ENCODE data around the gene POGK. TPM values are rescaled to one million over a fixed set of nuclear protein-coding genes. Genes with fewer than 3 reads are reported as not detected.

POGK gene
- total RNA-seq, 1 experiment from 2014 or later: 45.7 TPM

DNA sequence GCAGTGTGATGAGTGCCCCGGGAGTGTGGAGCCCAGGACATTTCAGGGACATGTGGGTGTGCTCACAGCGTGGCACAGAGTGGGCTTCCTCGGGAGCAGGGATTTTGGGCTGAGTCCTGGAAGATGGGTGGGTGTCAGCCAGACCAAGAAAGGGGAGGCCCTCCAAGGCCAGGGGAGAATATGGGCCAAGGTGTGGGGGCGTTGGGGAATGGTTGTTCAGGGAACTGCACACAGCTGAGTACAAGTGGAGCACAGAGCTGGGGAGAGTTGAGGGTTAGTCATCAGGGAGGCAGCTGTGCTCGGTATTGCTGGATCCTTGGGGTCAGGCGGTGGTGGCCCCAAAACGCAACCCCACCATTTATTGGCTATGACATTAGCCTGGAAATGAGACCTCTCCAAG lies 5.5 kb downstream of the POGK start:
- no peak overlapping the region for H3K27ac ChIP-seq (ENCODE audit: low read length)
- H3K4me2 ChIP-seq (ENCODE audit: low read depth, low read length, poor library complexity, severe bottlenecking): no peak overlapping the region
- no peak overlapping the region for H3K9ac ChIP-seq (ENCODE audit: low read length)
- no peaks in the 10 kb centered on the region for H3K27me3 ChIP-seq (ENCODE audit: low read length)
- no peak overlapping the region for H3K4me3 ChIP-seq (ENCODE audit: low read length)
- no peaks in the 10 kb centered on the region for H3K9me2 ChIP-seq (replicated peaks; ENCODE audit: insufficient read depth, low read length)
- H3K36me3 ChIP-seq (ENCODE audit: insufficient read depth, low read length): peaks cover 78% of the 10 kb centered on the region
- H4K20me1 ChIP-seq (ENCODE audit: insufficient read depth, low read depth, low read length): 0 out of 2 replicates have a peak, but pooled peaks cover 16% of the 10 kb centered on the region
- H3K4me1 ChIP-seq (ENCODE audit: low read length): peaks cover 17% of the 10 kb centered on the region
- H3K9me3 ChIP-seq (ENCODE audit: low read length): no peaks in the 10 kb centered on the region
- H2AFZ ChIP-seq (ENCODE audit: low read length): no peak overlapping the region
- no peak for DNase-seq
- H3K79me2 ChIP-seq (ENCODE audit: low read length): peaks cover 98% of the 10 kb centered on the region

- H3K9me2 ChIP-seq (replicated peaks; ENCODE audit: insufficient read depth, low read length): no peaks in the 10 kb centered on the region
- peaks cover 80% of the 10 kb centered on the region for H3K36me3 ChIP-seq (ENCODE audit: insufficient read depth, low read length)
- H3K79me2 ChIP-seq (ENCODE audit: low read length): peaks cover 94% of the 10 kb centered on the region
- no peak overlapping the region for H2AFZ ChIP-seq (ENCODE audit: low read length)
- H3K27me3 ChIP-seq (ENCODE audit: low read length): no peaks in the 10 kb centered on the region
- H3K4me3 ChIP-seq (ENCODE audit: low read length): no peak overlapping the region
- no peak overlapping the region for H3K9ac ChIP-seq (ENCODE audit: low read length)
- H3K9me3 ChIP-seq (ENCODE audit: low read length): no peaks in the 10 kb centered on the region
- H3K27ac ChIP-seq (ENCODE audit: low read length): no peak overlapping the region
- no peak for DNase-seq
- H3K4me2 ChIP-seq (ENCODE audit: low read depth, low read length, poor library complexity, severe bottlenecking): no peak overlapping the region
- 0 out of 2 replicates have a peak, but pooled peaks cover 25% of the 10 kb centered on the region for H4K20me1 ChIP-seq (ENCODE audit: insufficient read depth, low read depth, low read length)
- H3K4me1 ChIP-seq (ENCODE audit: low read length): peaks cover 22% of the 10 kb centered on the region
These were observed 8.9 kb downstream of the POGK start for GRCh38 chr1:166848193-166848592.

GRCh38 chr1:166849135-166849534 lies 9.9 kb downstream of the POGK start:
- no peak overlapping the region for H3K4me3 ChIP-seq (ENCODE audit: low read length)
- peaks cover 94% of the 10 kb centered on the region for H3K79me2 ChIP-seq (ENCODE audit: low read length)
- H3K4me2 ChIP-seq (ENCODE audit: low read depth, low read length, poor library complexity, severe bottlenecking): no peak overlapping the region
- DNase-seq: no peak
- H3K9ac ChIP-seq (ENCODE audit: low read length): no peak overlapping the region
- no peaks in the 10 kb centered on the region for H3K9me2 ChIP-seq (replicated peaks; ENCODE audit: insufficient read depth, low read length)
- H3K27me3 ChIP-seq (ENCODE audit: low read length): no peaks in the 10 kb centered on the region
- no peak overlapping the region for H3K27ac ChIP-seq (ENCODE audit: low read length)
- H3K36me3 ChIP-seq (ENCODE audit: insufficient read depth, low read length): peaks cover 81% of the 10 kb centered on the region
- H3K4me1 ChIP-seq (ENCODE audit: low read length): peaks cover 27% of the 10 kb centered on the region
- H4K20me1 ChIP-seq (ENCODE audit: insufficient read depth, low read depth, low read length): 0 out of 2 replicates have a peak, but pooled peaks cover 25% of the 10 kb centered on the region
- H3K9me3 ChIP-seq (ENCODE audit: low read length): no peaks in the 10 kb centered on the region
- no peak overlapping the region for H2AFZ ChIP-seq (ENCODE audit: low read length)

GRCh38 chr1:166852918-166853317 lies 13.6 kb downstream of the POGK start:
- H3K9me2 ChIP-seq (replicated peaks; ENCODE audit: insufficient read depth, low read length): no peaks in the 10 kb centered on the region

DNA sequence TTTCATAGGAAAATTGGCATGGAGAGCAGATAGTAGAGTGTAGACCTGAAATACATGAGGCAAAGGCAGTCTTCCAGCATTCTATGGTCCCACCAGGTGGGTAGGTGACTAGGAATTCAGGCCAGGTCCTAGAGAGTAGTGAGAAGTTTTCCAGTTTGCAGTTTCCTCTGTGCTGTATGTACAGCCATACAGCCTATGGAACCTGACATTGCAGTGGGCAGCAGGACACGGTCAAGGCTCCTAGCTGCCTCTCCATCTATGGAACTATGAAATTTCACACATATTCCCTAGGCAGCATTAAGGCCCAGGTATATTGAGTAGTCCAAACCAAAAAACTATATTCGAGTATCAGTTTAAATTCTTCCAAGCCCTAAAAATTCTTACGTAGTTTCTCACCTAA lies 16.3 kb downstream of the POGK start:
- H3K9me3 ChIP-seq (ENCODE audit: low read length): no peaks in the 10 kb centered on the region
- H3K4me1 ChIP-seq (ENCODE audit: low read length): peaks cover 40% of the 10 kb centered on the region
- DNase-seq: no peak
- H3K79me2 ChIP-seq (ENCODE audit: low read length): peaks cover 58% of the 10 kb centered on the region
- H3K9me2 ChIP-seq (replicated peaks; ENCODE audit: insufficient read depth, low read length): no peaks in the 10 kb centered on the region
- H3K9ac ChIP-seq (ENCODE audit: low read length): no peak overlapping the region
- peaks cover 73% of the 10 kb centered on the region for H3K36me3 ChIP-seq (ENCODE audit: insufficient read depth, low read length)
- H3K4me3 ChIP-seq (ENCODE audit: low read length): no peak overlapping the region
- 0 out of 2 replicates have a peak, but pooled peaks cover 13% of the 10 kb centered on the region for H4K20me1 ChIP-seq (ENCODE audit: insufficient read depth, low read depth, low read length)
- no peak overlapping the region for H3K4me2 ChIP-seq (ENCODE audit: low read depth, low read length, poor library complexity, severe bottlenecking)
- no peaks in the 10 kb centered on the region for H3K27me3 ChIP-seq (ENCODE audit: low read length)
- H2AFZ ChIP-seq (ENCODE audit: low read length): no peak overlapping the region
- H3K27ac ChIP-seq (ENCODE audit: low read length): no peak overlapping the region

More at GRCh38 chr1:166852918-166853317, 13.6 kb downstream of the POGK start:
- Histone ChIP-seq H3K9me3 (ENCODE audit: low read length) (no peaks in the 10 kb centered on the region), H3K36me3 (ENCODE audit: insufficient read depth, low read length) (peaks cover 87% of the 10 kb centered on the region), H3K4me1 (ENCODE audit: low read length) (peaks cover 27% of the 10 kb centered on the region), H2AFZ (ENCODE audit: low read length) (no peak overlapping the region), H3K4me2 (ENCODE audit: low read depth, low read length, poor library complexity, severe bottlenecking) (no peak overlapping the region), H3K4me3 (ENCODE audit: low read length) (no peak overlapping the region), H3K27ac (ENCODE audit: low read length) (peak overlapping the region; percentile 42), H3K27me3 (ENCODE audit: low read length) (no peaks in the 10 kb centered on the region), H3K9ac (ENCODE audit: low read length) (no peak overlapping the region), H4K20me1 (ENCODE audit: insufficient read depth, low read depth, low read length) (0 out of 2 replicates have a peak, but pooled peaks cover 19% of the 10 kb centered on the region), H3K79me2 (ENCODE audit: low read length) (peaks cover 74% of the 10 kb centered on the region)
- peak; percentile 66 for DNase-seq

DNA sequence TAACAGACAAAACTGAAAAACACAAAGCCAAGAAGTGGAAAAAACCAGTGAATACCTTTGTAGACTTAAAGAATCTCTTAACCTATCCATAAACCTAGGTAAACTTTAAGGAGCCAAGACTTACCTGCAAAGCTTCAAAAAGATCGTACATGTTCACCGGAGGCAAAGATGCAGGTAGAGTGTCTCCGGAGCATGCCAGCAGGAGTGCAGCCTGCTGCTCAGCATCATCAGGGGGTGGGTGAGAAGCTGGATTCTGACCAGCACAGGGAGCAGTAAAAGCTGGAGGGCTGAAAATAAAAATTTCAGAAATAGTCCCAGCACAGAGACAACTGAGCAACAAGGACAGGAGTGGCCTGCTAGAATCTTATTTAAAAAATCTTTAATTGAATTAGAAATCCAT lies 18.7 kb downstream of the POGK start:
- no peak for DNase-seq
- H3K9me3 ChIP-seq (ENCODE audit: low read length): no peaks in the 10 kb centered on the region
- peaks cover 40% of the 10 kb centered on the region for H3K79me2 ChIP-seq (ENCODE audit: low read length)
- 0 out of 2 replicates have a peak, but pooled peaks cover 4% of the 10 kb centered on the region for H4K20me1 ChIP-seq (ENCODE audit: insufficient read depth, low read depth, low read length)
- no peak overlapping the region for H3K4me3 ChIP-seq (ENCODE audit: low read length)
- H3K9me2 ChIP-seq (replicated peaks; ENCODE audit: insufficient read depth, low read length): no peaks in the 10 kb centered on the region
- peaks cover 71% of the 10 kb centered on the region for H3K36me3 ChIP-seq (ENCODE audit: insufficient read depth, low read length)
- H2AFZ ChIP-seq (ENCODE audit: low read length): no peak overlapping the region
- no peak overlapping the region for H3K9ac ChIP-seq (ENCODE audit: low read length)
- H3K4me1 ChIP-seq (ENCODE audit: low read length): peaks cover 20% of the 10 kb centered on the region
- H3K4me2 ChIP-seq (ENCODE audit: low read depth, low read length, poor library complexity, severe bottlenecking): no peak overlapping the region
- H3K27ac ChIP-seq (ENCODE audit: low read length): no peak overlapping the region
- no peaks in the 10 kb centered on the region for H3K27me3 ChIP-seq (ENCODE audit: low read length)

DNA sequence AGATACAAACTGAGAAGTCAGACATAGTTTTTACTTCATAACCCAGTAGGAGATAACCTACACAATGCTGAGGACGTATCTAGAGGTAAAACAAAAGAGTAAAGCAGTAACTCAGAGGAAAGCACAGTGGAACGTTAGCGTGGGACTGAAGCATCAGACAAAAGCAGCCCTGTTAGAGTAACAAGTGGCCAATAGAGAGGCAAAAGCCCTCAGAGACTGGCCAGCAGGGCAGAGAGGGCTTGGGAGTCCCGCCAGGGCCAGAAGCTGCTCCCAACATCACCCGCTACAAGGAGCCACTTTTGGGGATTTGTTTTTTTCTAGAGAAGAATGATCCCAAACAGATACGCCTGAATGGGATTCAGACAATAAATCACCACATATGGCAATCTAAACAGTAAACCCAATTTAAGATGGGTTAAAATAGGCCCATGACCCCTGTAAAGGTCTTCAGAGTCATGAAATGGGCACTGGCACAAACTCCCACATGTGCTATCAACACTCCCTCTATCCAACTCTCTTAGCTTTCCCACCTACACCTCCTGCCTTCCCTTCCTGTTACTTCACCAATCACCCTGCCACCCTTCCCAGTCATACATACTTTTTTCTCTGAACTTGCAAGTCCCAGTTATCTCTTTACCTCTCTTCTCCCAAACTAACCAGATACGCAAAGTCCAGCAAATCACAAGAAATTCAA lies 19.6 kb downstream of the POGK start:
- no peaks in the 10 kb centered on the region for H3K27me3 ChIP-seq (ENCODE audit: low read length)
- H3K4me1 ChIP-seq (ENCODE audit: low read length): peaks cover 14% of the 10 kb centered on the region
- DNase-seq: no peak
- no peak overlapping the region for H3K4me3 ChIP-seq (ENCODE audit: low read length)
- H3K4me2 ChIP-seq (ENCODE audit: low read depth, low read length, poor library complexity, severe bottlenecking): no peak overlapping the region
- H3K9me3 ChIP-seq (ENCODE audit: low read length): no peaks in the 10 kb centered on the region
- H4K20me1 ChIP-seq (ENCODE audit: insufficient read depth, low read depth, low read length): 0 out of 2 replicates have a peak, but pooled peaks cover 4% of the 10 kb centered on the region
- H3K79me2 ChIP-seq (ENCODE audit: low read length): peaks cover 36% of the 10 kb centered on the region
- H3K36me3 ChIP-seq (ENCODE audit: insufficient read depth, low read length): peaks cover 71% of the 10 kb centered on the region
- peak overlapping the region; percentile 36 for H3K27ac ChIP-seq (ENCODE audit: low read length)
- H3K9ac ChIP-seq (ENCODE audit: low read length): no peak overlapping the region
- no peaks in the 10 kb centered on the region for H3K9me2 ChIP-seq (replicated peaks; ENCODE audit: insufficient read depth, low read length)
- no peak overlapping the region for H2AFZ ChIP-seq (ENCODE audit: low read length)

GRCh38 chr1:166859597-166859996 lies 20.3 kb downstream of the POGK start:
- Histone ChIP-seq H3K9ac (ENCODE audit: low read length) (no peak overlapping the region), H3K9me2 (replicated peaks; ENCODE audit: insufficient read depth, low read length) (no peaks in the 10 kb centered on the region), H3K4me1 (ENCODE audit: low read length) (peaks cover 13% of the 10 kb centered on the region), H3K4me3 (ENCODE audit: low read length) (no peak overlapping the region), H3K36me3 (ENCODE audit: insufficient read depth, low read length) (peaks cover 70% of the 10 kb centered on the region), H3K79me2 (ENCODE audit: low read length) (peaks cover 35% of the 10 kb centered on the region), H3K9me3 (ENCODE audit: low read length) (no peaks in the 10 kb centered on the region), H3K27me3 (ENCODE audit: low read length) (no peaks in the 10 kb centered on the region), H4K20me1 (ENCODE audit: insufficient read depth, low read depth, low read length) (0 out of 2 replicates have a peak, but pooled peaks cover 4% of the 10 kb centered on the region), H3K27ac (ENCODE audit: low read length) (peak overlapping the region; percentile 36; the same call in 1 of the 2 replicates), H3K4me2 (ENCODE audit: low read depth, low read length, poor library complexity, severe bottlenecking) (no peak overlapping the region), H2AFZ (ENCODE audit: low read length) (no peak overlapping the region)
- DNase-seq: peak; percentile 59
